ENCODE data around the gene LRRC14B. TPM values are rescaled to one million over a fixed set of nuclear protein-coding genes. Genes with fewer than 3 reads are reported as not detected.

Gene LRRC14B
- polyA plus RNA-seq, 6 donors from 2014 or later = not detected

DNA sequence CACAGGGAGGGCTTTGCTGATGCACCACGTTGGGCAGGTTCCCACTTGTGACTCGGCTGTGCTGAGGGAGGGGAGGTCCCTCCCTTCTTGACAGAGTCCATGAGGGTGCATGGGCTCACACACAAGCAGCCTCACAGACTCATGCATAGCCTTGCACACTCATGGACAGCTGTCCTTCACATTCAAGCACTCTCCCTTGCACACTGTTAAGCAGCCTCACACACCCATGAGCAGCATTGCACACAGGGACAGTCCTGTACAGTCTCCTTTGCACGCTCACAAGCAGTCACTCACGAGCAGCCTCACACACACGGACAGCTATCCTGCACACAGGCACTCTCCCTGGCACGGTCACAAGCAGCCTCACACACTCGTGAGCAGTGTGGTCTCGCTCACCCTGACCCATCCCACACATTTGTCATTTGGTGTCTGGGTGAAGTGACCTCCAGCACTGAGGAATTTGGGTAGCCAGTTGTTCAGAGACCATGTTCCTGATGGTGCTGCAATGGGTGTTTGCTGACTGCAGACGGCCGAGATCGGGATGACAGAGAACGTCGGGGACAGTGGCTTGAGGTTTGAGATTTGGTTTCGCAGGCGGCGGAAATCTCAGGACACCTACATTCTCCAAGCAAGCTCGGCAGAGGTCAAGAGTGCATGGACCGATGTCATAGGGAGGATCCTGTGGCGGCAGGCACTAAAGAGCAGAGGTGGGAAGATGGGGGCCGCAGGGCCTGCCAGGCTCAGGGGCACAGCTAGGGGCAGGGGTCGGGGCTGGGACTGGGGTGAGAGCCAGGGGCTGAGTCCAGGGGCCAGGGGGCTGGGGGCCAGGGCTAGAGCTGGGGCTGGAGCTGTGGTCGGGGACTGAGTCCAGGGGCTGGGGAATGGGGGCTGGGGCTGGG, 17.7 kb upstream of the LRRC14B start:
- no peaks in the 10 kb centered on the region for H3K4me1 Mint-ChIP-seq
- no peak overlapping the region for H3K27ac Mint-ChIP-seq
- no peak overlapping the region for H3K4me3 Mint-ChIP-seq
- ATAC-seq (ENCODE audit: low read depth in 2 of 2) (no peak), DNase-seq (no peak)
- no peaks in the 10 kb centered on the region for H3K9me3 Mint-ChIP-seq
- H3K27me3 Mint-ChIP-seq = no peaks in the 10 kb centered on the region
- no peaks in the 10 kb centered on the region for H3K36me3 Mint-ChIP-seq

DNA sequence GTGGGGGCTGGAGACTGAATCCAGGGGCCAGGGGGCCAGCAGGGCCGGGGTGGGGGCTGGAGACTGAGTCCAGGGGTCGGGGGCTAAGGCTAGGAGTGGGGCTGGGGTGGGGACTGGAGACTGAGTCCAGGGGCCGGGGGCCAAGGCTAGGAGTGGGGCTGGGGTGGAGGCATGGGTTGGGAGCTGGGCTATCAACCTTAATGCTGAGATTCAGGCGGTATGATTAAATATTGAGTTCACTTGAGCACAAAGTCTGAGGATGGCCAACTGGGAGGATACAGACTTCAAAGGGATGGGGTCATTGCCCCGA, 17.0 kb upstream of the LRRC14B start:
- H3K9me3 Mint-ChIP-seq = no peaks in the 10 kb centered on the region
- peaks cover 0 to under 1% (median 0%) of the 10 kb centered on the region in 3 donors for H3K27me3 Mint-ChIP-seq
- H3K4me3 Mint-ChIP-seq = no peak overlapping the region
- DNase-seq (no peak), ATAC-seq (ENCODE audit: low read depth in 2 of 2) (no peak)
- no peaks in the 10 kb centered on the region for H3K4me1 Mint-ChIP-seq
- H3K27ac Mint-ChIP-seq = no peak overlapping the region
- no peaks in the 10 kb centered on the region for H3K36me3 Mint-ChIP-seq

DNA sequence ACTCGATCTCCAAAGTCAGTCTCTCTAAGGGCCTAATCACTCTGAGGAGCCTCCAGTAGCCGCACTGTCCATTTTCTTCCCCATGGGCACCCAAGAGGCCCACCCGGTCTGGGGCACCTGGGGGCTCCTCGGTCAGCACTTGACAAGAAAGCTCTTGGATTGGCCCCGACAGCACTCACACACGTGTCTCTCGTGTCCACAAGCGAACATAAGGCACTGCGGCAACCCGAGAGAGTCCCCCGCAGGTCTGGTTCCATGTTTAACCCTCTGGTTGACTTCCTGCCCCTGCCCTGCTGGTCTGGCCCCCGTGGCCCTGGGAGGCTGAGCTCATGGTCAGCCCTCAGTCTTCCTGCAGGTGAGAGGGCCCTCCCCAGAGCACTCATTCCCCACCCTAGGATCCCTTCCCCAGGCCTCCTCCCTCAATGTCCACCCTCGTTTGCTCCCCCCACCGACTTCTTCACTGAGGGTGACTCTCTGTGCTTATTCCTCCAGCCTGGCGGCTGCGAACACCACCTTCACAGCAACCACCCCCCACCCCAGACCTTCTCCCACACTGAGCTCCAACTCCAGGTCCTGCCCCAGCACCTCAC, 16.3 kb upstream of the LRRC14B start:
- DNase-seq (no peak), ATAC-seq (ENCODE audit: low read depth in 2 of 2) (no peak)
- no peaks in the 10 kb centered on the region for H3K9me3 Mint-ChIP-seq
- H3K4me1 Mint-ChIP-seq = no peaks in the 10 kb centered on the region
- no peak overlapping the region for H3K4me3 Mint-ChIP-seq
- H3K27me3 Mint-ChIP-seq = peaks cover 0 to 8% (median 0%) of the 10 kb centered on the region in 3 donors
- no peaks in the 10 kb centered on the region for H3K36me3 Mint-ChIP-seq
- H3K27ac Mint-ChIP-seq = peak overlapping the region in 1 of 6 donors; percentile 89

DNA sequence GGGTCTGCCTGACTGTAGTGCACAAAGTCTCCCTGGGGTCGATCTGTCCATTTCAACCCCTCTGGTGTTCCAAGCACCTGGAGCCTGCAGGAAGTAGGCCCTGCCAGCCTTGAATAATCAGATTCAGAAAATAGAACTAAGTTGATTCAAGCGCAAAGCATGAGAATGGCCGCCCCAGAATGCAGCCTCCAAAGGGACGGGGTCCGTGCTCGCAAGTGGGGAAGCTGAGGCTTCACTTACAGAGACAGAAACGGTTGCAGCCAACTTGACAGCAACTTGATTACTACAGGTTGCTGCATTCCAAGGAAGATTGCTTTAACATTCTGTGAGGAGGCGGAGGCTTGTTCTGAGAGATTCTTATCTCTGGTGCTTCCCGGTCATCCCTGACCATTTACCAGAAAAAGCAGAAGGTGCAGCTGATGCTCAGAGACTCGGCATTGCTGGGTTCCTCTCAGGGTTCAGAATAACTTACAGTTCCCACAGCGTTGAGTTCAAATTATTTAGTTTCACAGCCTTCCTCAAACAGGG, 14.9 kb upstream of the LRRC14B start:
- ATAC-seq (ENCODE audit: low read depth in 2 of 2) (no peak), DNase-seq (no peak)
- Mint-ChIP-seq H3K36me3 (no peaks in the 10 kb centered on the region), H3K4me1 (no peaks in the 10 kb centered on the region), H3K4me3 (no peak overlapping the region), H3K9me3 (no peaks in the 10 kb centered on the region), H3K27me3 (peaks cover 0 to 17% (median 0%) of the 10 kb centered on the region in 3 donors), H3K27ac (peak overlapping the region in 1 of 6 donors; percentile 42)

DNA sequence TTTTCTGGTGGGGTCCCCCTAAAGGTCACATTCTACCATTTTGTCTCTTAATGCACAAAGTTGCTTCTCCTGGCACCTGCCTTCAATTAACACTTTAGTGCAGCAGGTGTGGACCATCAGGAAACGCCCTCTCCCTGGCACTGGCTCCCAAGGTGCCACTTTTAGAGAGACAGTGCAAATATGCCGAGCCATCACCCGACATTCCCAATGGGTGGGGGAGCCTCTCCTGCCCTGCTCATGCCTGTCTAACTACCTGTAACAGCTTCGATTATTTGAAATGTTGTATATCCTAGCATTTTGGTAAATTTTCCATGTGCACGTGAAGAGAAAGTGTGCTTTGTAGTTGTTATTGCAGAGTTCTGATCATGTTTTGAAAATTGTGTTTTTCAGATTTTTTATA, 13.2 kb upstream of the LRRC14B start:
- Mint-ChIP-seq H3K4me3 (no peak overlapping the region), H3K4me1 (no peaks in the 10 kb centered on the region), H3K9me3 (no peaks in the 10 kb centered on the region), H3K27me3 (peaks cover 0 to 18% (median 0%) of the 10 kb centered on the region in 3 donors), H3K27ac (peak overlapping the region in 1 of 6 donors; percentile 76), H3K36me3 (no peaks in the 10 kb centered on the region)
- DNase-seq = no peak
- ATAC-seq (ENCODE audit: low read depth in 2 of 2) = no peak

DNA sequence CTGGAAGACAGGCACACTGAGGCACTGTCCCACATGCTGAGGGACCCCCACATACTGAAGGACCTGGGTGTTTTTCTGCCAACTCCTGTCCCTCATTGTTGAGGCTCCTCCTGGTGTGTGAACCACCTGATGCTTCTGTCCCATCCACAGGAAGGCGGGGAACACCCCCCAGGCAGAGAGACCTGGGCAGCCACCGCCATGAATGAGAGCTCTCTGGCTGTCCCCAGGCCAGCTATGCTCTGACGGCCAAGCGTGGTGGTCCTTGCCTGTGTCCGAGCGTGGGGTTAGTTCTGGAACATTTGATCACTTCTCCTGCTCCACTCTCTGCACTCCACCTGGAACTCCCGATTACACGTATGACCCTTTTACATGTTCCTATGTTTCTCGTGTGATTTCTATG, 11.9 kb upstream of the LRRC14B start:
- ATAC-seq (ENCODE audit: low read depth in 2 of 2) (no peak), DNase-seq (no peak)
- Mint-ChIP-seq H3K36me3 (no peaks in the 10 kb centered on the region), H3K4me3 (no peak overlapping the region), H3K27ac (no peak overlapping the region), H3K9me3 (no peaks in the 10 kb centered on the region), H3K4me1 (no peaks in the 10 kb centered on the region), H3K27me3 (peaks cover 0 to 18% (median 0%) of the 10 kb centered on the region in 3 donors)

DNA sequence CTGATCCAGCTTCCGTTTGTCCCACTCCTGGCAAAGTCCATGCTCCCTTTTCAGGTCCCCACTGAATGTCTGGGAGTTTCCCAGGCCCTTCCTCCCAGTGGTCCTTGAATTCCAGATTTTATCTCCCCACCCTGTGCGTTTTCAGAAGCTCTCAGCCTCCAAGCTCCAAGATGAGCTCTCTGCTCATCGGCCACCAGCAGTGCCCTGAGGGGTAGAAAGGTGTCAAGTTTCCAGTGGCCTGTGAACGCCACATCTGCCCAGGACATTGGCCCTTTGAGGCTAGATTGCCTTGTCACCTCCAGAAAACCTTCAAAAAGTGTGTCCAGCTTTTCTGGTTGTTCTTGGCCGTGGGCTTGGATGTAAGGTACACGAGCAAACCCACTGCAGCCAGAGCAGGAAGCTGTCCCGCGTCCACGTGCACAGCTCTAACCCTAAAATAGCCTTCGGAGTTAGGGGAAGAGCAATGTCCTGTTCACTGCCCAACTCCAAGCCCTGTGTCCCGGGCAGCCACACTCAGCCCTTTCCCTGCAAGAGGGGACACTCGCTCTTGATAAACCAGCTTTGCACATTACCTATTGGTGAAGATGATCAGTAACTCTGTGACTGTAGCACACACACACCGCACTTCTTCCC, 10.9 kb upstream of the LRRC14B start:
- Mint-ChIP-seq H3K4me3 (no peak overlapping the region), H3K4me1 (no peaks in the 10 kb centered on the region), H3K27me3 (peaks cover 0 to 18% (median 0%) of the 10 kb centered on the region in 3 donors), H3K27ac (peak overlapping the region in 1 of 6 donors; percentile 52), H3K36me3 (no peaks in the 10 kb centered on the region), H3K9me3 (no peaks in the 10 kb centered on the region)
- DNase-seq (no peak), ATAC-seq (ENCODE audit: low read depth in 2 of 2) (no peak)

DNA sequence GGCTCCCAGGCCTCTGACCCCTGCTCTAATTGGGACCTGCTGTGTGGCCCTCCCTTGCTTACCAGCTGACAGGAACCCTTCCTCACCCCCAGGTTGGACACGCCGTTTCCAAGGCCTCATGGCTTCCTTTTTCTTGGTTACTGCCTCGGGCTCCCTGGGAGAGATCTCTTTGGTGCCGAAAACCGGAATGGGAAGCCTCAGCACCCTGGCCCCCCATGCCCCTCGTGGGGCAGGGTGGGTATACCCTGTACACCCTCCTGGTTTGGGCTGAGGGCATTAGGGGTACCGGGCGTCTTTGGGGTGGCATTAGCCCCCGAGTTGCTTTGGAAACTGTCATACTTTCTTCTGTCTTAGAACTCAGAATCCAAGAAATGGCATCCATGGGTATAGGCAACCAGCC, 10.1 kb upstream of the LRRC14B start:
- Mint-ChIP-seq H3K4me3 (no peak overlapping the region), H3K27ac (peak overlapping the region in 2 of 6 donors; percentile 33 to 52)

DNA sequence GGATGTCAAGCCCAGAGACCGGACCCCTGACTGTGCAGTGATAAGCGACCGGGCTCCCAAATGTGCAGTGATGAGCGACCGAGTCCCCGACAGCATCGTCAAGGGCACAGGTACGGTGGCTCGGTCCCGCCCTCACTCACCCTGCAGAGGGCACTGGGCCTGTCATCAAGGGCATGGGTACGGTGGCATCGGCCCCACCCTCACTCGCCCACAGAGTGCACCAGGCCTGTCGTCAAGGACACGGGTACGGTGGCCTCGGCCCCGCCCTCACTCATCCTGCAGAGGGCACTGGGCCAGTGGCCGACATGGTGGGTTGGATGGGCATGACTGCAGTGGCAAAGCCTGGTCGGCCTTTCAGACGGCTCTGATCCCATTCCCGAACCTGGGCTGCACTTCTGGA, 9.7 kb upstream of the LRRC14B start:
- Mint-ChIP-seq H3K27me3 (peaks cover 0 to 18% (median 0%) of the 10 kb centered on the region in 3 donors), H3K27ac (no peak overlapping the region), H3K4me3 (no peak overlapping the region), H3K9me3 (no peaks in the 10 kb centered on the region), H3K36me3 (no peaks in the 10 kb centered on the region), H3K4me1 (no peaks in the 10 kb centered on the region)
- DNase-seq (no peak), ATAC-seq (ENCODE audit: low read depth in 2 of 2) (no peak)

More for the DNA sequence above, 10.1 kb upstream of the LRRC14B start:
- Mint-ChIP-seq H3K9me3 (no peaks in the 10 kb centered on the region), H3K36me3 (no peaks in the 10 kb centered on the region), H3K4me1 (no peaks in the 10 kb centered on the region), H3K27me3 (peaks cover 0 to 18% (median 0%) of the 10 kb centered on the region in 3 donors)
- ATAC-seq (ENCODE audit: low read depth in 2 of 2) = no peak
- no peak for DNase-seq

DNA sequence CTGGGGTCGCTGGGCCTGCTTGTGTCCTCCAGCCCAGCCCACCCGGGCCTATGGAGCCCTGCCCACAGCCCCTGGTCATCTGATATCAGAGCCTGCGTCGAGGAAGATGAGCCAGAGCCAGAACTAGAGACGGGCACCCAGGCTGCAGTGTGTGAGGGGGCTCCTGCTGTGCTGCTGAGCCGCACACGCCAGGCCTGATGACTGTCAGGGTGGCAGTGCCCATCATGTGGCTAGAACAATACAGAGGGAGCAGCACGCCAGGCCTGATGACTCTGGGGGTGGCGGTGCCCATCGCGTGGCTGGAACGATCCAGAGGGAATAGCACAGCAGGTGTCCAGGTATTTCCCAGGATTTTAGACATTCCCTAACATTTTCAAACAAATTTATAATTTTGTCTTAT, 9.2 kb upstream of the LRRC14B start:
- H3K4me3 Mint-ChIP-seq = no peak overlapping the region
- DNase-seq = no peak

DNA sequence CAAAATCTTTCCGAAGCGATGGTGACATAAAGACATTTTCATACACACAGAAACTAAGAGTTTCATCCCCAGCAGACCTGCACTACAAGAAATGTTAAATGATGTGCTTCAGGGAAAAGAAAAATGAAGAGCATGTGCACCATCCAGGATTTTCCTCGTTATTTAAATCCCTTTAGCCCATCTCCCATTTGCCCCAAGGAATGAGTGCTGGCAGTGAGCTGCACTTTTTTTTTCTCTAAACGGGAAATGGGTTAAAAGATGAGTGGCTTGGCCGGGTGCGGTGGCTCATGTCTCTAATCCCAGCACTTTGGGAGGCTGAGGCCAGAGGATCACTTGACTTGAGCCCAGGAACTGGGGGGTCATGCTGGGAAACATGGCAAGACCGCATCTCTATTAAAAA, 6.8 kb upstream of the LRRC14B start:
- no peaks in the 10 kb centered on the region for H3K9me3 Mint-ChIP-seq
- H3K4me3 Mint-ChIP-seq = no peak overlapping the region
- peaks cover 5 to 15% (median 5%) of the 10 kb centered on the region in 3 donors for H3K27me3 Mint-ChIP-seq
- ATAC-seq (ENCODE audit: low read depth in 2 of 2) (no peak), DNase-seq (no peak)
- peak overlapping the region in 1 of 6 donors; percentile 26 for H3K27ac Mint-ChIP-seq
- H3K36me3 Mint-ChIP-seq = no peaks in the 10 kb centered on the region
- peaks cover 7 to 10% (median 7%) of the 10 kb centered on the region in 3 donors for H3K4me1 Mint-ChIP-seq

More for the DNA sequence above, 9.2 kb upstream of the LRRC14B start:
- H3K36me3 Mint-ChIP-seq = no peaks in the 10 kb centered on the region
- H3K27me3 Mint-ChIP-seq = peaks cover 0 to 18% (median 0%) of the 10 kb centered on the region in 3 donors
- H3K27ac Mint-ChIP-seq = no peak overlapping the region
- H3K9me3 Mint-ChIP-seq = no peaks in the 10 kb centered on the region
- ATAC-seq (ENCODE audit: low read depth in 2 of 2) = no peak
- H3K4me1 Mint-ChIP-seq = no peaks in the 10 kb centered on the region

DNA sequence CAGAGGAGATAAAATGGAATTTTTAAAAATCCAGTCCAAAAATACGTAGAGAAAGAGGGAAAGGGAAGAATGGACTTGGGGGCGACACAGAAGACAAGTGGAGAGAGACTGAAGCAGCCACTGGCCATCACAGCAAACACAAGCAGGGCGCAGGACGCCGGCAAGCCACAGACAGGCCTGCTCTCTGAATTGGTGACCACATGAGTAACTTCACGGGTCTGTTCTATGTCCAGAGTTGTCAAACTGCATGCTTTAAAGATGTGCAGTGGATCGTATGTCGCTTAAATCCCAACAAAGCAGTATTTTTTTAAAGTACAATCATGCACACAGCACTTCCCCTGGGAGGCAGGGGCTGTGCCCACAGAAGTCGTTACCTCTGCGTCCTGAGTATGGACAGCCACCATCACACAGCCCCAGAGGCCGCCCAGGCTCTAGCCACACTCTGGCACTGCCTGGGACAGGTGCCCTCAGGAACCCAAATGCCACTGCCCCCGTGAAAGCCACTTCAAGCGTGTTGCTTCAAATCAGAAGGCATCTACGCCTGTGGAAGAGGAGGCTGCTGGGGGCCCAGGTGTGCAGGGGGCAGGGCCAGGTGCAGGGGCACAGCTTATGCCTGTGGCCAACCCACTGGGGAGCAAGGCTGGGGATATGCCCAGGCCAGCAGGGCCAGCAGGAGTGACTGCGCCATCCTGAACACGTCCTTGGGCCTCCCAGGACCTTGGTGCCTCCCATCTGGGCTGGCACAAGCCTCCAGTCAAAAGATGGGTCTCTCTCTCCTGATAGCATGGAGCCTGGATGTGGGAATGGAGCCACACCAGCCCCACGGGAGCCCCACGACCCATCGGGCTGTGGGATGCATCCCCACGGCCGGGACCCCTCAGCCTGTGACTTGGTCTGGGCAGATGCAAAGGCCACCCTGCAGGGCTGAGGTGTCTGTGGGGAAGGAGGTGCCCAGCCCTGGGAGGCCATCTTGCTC, 5.9 kb upstream of the LRRC14B start:
- Mint-ChIP-seq H3K36me3 (no peaks in the 10 kb centered on the region), H3K4me1 (peaks cover 10 to 11% (median 10%) of the 10 kb centered on the region in 3 donors), H3K4me3 (no peak overlapping the region), H3K27ac (no peak overlapping the region), H3K9me3 (no peaks in the 10 kb centered on the region), H3K27me3 (peaks cover 5 to 15% (median 7%) of the 10 kb centered on the region in 3 donors)
- ATAC-seq (ENCODE audit: low read depth in 2 of 2) (no peak), DNase-seq (no peak)

Measured in naive B cell (primary cell).